ENCODE results near the gene GGNBP2. TPM values are rescaled to one million over a fixed set of nuclear protein-coding genes. Genes with fewer than 3 reads are reported as not detected.

Gene GGNBP2
- total and polyA plus RNA-seq, 2 of the 8 experiments (the other 6 are each of a cell fraction or from before 2014, with no cell fraction given): 29.2 to 35.8 TPM

GRCh38 chr17:36501963-36502362 lies 42.8 kb upstream of the GGNBP2 start:
- H3K4me1 ChIP-seq (replicated peaks in 1 of 4; ENCODE audit: control insufficient read depth in 3 of 4, insufficient read depth in 4 of 4, low read length in 3 of 4): no peaks in the 10 kb centered on the region
- no peak overlapping the region for H2BK15ac ChIP-seq (ENCODE audit: low read length)
- TF ChIP-seq ATF3 (IDR thresholded peaks at IDR 0.05; ENCODE audit: insufficient read depth, low read depth, low read length) (no peak), RFX5 (IDR thresholded peaks at IDR 0.05; ENCODE audit: borderline replicate concordance, low read depth, low read length) (no peak), NANOG (IDR thresholded peaks at IDR 0.05; ENCODE audit: insufficient read depth, low read depth, low read length, poor library complexity, severe bottlenecking) (no peak), TCF12 (IDR thresholded peaks at IDR 0.05; ENCODE audit: low read depth, low read length) (no peak), SP2 (IDR thresholded peaks at IDR 0.05; ENCODE audit: low read length) (no peak), EZH2 (IDR thresholded peaks at IDR 0.05; ENCODE audit: low read depth, low read length, severe bottlenecking) (no peak), TBP (IDR thresholded peaks at IDR 0.05; ENCODE audit: low read depth, low read length) (no peak), JUND (IDR thresholded peaks at IDR 0.05; ENCODE audit: low read length) (no peak), CHD1 (IDR thresholded peaks at IDR 0.05; ENCODE audit: low read depth, low read length) (no peak), EP300 (IDR thresholded peaks at IDR 0.05; ENCODE audit: borderline replicate concordance in 1 of 2, low read depth in 2 of 2, low read length in 2 of 2) (no peak), YY1 (IDR thresholded peaks at IDR 0.05; ENCODE audit: low read depth, low read length) (no peak), RAD21 (IDR thresholded peaks at IDR 0.05 in 1 of 2, conservative IDR thresholded peaks at IDR 0.05 in 1 of 2; ENCODE audit: low read depth in 2 of 2, low read length in 2 of 2) (no peak)
- H3K79me2 ChIP-seq (ENCODE audit: control insufficient read depth in 1 of 2, insufficient read depth in 2 of 2, low read length in 2 of 2): no peaks in the 10 kb centered on the region
- peaks cover 8 to 13% of the 10 kb centered on the region in 2 experiments for H4K20me1 ChIP-seq (replicated peaks in 1 of 2; ENCODE audit: control insufficient read depth in 1 of 2, insufficient read depth in 2 of 2, low read length in 2 of 2)
- no peak overlapping the region for H3K18ac ChIP-seq (ENCODE audit: extremely low read depth, low read length)
- H3K4ac ChIP-seq (replicated peaks; ENCODE audit: insufficient read length, low read depth, low read length): no peak overlapping the region
- H3K9me3 ChIP-seq (ENCODE audit: insufficient read depth in 2 of 2, low read depth in 1 of 2, low read length in 1 of 2): no peaks in the 10 kb centered on the region
- peaks cover 48 to 90% (median 72%) of the 10 kb centered on the region in 4 experiments for H3K36me3 ChIP-seq (ENCODE audit: control insufficient read depth in 2 of 4, insufficient read depth in 4 of 4, low read length in 3 of 4)
- H3K4me2 ChIP-seq (ENCODE audit: insufficient read depth in 1 of 2, low read depth in 2 of 2, low read length in 2 of 2): no peak overlapping the region
- H2BK120ac ChIP-seq (replicated peaks; ENCODE audit: low read depth, low read length): no peak overlapping the region
- CTCF ChIA-PET (ENCODE audit: partially characterized antibody): no interaction called here
- no peak overlapping the region for H3K27ac ChIP-seq (ENCODE audit: low read depth, low read length)
- POLR2A ChIA-PET (ENCODE audit: partially characterized antibody): interaction anchor here (1.8 to 12.5 kb wide), 3 partner anchors 8 to 32 kb away, joined by 7 to 205 read pairs (median 9); partner anchors contain the start of gene MYO19
- no peak overlapping the region for H3K23ac ChIP-seq (ENCODE audit: insufficient read length)
- no peak overlapping the region for H2BK12ac ChIP-seq (ENCODE audit: low read depth, low read length)
- H3K79me1 ChIP-seq (ENCODE audit: low read depth, low read length): no peaks in the 10 kb centered on the region
- no peak overlapping the region for H2BK5ac ChIP-seq (ENCODE audit: low read depth, low read length)
- H2BK20ac ChIP-seq (ENCODE audit: low read length): no peak overlapping the region
- H3K9ac ChIP-seq (replicated peaks in 1 of 4; ENCODE audit: extremely low read depth in 1 of 4, low read depth in 3 of 4, low read length in 3 of 4): no peak overlapping the region
- no peak overlapping the region for H2AFZ ChIP-seq (ENCODE audit: low read length)
- H3K27me3 ChIP-seq (replicated peaks in 1 of 4; ENCODE audit: control insufficient read depth in 3 of 4, extremely low read depth in 1 of 4, insufficient read depth in 3 of 4, low read length in 3 of 4): no peaks in the 10 kb centered on the region
- DNase-seq (ENCODE audit: low read depth in 1 of 2, low spot score in 2 of 2) (no peak), FAIRE-seq (no peak)
- no peak overlapping the region for H4K91ac ChIP-seq (replicated peaks; ENCODE audit: insufficient read length, low read length)
- no peak overlapping the region for H4K5ac ChIP-seq (ENCODE audit: insufficient read length, low read depth, low read length)
- no peak overlapping the region for H3K14ac ChIP-seq (ENCODE audit: insufficient read length)
- H2AK5ac ChIP-seq (ENCODE audit: low read depth, low read length): no peak overlapping the region
- H3K56ac ChIP-seq (replicated peaks; ENCODE audit: insufficient read length, low read depth, low read length): no peak overlapping the region
- no peak overlapping the region for H3K4me3 ChIP-seq (ENCODE audit: extremely low read depth in 1 of 4, insufficient read depth in 2 of 4, low read depth in 3 of 4, low read length in 4 of 4)
- 89% methylated on average over 6 of the region's 6 CpGs; no CpG with 5 or more reads in 1 of the 2 experiments for WGBS, 2 experiments (ENCODE audit: extremely low coverage in 1 of 2, insufficient coverage in 1 of 2, insufficient read length in 1 of 2, insufficient replicate concordance in 2 of 2, low coverage in 1 of 2, low lambda C conversion rate in 2 of 2, missing lambda C conversion rate in 1 of 2)
- H4K8ac ChIP-seq (ENCODE audit: extremely low read depth, insufficient read depth, low read length): no peak overlapping the region
- H3K23me2 ChIP-seq (ENCODE audit: low read depth, low read length): 0 out of 2 replicates have a peak, but pooled peaks cover 3% of the 10 kb centered on the region
